GM20431 (cell line): Measurements from ENCODE around the gene RPS2.

Experiments
- in situ Hi-C: fragments of 300-500 bp; cut with MseI, MboI; formaldehyde crosslinking; loops from one replicate; pipeline ENCODE4 v1.15.0; 2020; ENCODE audit warnings: low sequenced_read_pairs; ENCODE audit not compliant: unreplicated experiment

The RPS2 gene

DNA sequence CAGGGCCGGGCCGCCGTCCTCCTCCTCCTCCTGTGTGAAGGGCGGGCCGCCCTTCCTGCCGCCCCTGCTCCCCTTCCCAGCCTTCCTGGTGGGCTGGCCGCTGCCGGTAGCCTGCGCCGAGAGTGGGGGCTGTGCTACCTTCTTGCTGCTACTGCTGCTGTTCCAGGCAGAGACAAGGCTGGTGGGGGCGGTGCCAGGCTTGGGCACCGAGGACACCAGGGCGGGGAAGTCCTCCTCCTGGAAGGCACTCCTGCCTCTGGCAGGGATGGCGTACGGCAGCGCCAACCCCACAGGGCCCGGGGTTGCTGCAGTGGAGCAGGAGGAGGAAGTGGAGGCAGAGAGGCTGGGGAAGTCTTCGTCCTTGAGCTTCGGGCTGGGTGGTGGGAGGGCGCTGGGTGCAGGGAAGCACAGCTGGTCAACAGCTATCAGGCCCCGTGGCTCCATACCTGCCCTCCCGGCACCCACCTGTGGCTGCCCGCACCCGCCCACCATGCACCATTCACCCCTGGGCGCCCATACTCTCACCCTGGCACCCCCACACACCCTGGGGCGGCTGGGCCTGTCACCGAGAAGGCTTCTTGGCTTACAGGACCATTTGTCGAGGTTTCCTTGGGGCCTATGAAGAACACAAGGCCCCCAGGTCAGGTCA lies 35.4 kb upstream of the RPS2 start:
- in situ Hi-C loops: no loop called here

- in situ Hi-C loops: no loop called here
These were observed 34.5 kb upstream of the RPS2 start for GRCh38 chr16:1998852-1999801.

DNA sequence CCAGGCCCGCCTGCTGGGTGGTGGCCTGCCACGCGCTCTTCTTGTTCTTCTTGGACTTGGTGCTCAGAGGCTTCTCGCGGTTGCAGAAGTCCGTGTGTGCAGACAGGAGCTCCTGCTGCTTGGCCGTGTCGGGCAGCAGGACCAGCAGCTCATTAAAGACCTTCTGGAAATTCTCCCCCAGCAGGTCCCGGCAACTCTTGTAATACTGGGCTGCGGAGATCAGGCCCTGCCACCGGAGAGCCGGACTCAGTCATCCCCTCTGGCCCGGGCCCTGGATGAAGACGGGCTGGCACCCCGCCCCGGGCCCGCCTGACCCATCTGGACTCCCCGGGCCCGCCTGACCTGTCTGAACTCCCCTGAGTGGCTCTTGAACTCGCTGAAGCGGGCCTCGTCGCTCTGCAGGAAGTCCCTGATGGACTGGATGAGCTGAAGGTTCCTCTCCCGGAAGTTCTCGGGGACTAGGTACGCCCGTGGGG lies 33.8 kb upstream of the RPS2 start:
- in situ Hi-C loops: no loop called here

DNA sequence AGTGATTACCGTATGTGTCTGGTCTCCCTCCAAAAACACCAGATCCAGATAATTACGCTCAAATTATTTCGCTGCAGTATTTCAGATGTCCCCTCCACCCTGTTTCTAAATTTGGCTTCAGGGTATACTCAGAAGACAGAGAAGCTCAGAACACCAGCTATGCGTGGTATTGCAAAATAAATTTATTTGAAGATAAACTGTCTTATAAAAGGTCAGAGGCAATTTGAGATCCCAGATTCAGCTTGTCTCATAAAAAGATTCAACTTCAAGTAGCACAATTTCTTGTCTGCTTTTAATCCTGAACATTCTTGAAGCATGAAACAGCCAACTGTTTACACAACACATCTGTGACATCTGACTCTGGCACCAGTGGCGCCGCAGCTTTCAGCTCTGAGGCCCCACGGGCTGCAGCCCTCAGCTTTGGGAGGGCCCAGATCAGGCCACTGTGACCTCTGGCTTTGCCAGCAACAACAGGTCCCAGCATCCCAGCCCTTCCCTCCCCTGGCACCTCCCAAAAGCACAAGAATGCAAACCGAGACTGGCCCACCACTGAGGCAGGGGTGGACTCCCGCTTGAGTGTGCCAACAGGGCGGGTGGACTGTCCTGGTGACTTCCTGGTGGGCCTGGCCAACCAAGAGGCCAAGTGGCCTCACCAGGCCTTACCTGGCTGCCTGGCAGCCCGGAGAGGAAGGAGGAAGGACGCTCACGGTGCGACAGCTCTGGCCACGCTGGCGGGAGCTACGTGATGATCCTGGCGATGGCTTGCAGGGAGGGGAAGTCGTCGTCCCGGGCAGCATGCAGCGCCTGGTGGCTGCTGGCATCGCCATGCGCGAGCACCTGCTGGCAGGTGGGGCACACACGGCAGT lies 33.1 kb upstream of the RPS2 start:
- in situ Hi-C loops: no loop called here

- in situ Hi-C loops: no loop called here
These were observed 29.1 kb upstream of the RPS2 start for GRCh38 chr16:1993731-1994131.

DNA sequence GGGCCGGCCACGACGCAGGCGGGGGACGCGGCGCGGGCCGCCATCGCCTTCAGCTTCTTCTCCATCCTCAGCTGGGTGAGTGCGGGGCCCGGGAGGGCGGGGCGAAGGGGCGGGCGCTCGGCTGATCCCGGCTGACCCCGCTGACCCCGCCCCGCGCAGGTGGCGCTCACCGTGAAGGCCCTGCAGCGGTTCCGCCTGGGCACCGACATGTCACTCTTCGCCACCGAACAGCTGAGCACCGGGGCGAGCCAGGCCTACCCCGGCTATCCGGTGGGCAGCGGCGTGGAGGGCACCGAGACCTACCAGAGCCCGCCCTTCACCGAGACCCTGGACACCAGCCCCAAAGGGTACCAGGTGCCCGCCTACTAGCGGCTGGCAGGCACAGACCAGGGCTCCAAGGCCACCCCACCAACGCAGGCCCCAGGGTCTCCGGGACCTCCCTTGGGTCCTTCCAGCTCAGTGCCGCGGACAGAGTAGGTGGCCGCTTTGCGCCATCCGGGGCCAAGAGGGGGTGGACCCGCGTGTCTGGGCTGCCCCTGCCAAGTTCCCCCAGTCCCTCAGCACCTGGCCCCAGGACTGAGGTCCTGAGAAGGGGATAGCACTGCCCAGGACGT lies 28.2 kb upstream of the RPS2 start:
- in situ Hi-C loops: no loop called here

- in situ Hi-C loops: no loop called here
These were observed 27.5 kb upstream of the RPS2 start for GRCh38 chr16:1991948-1992703.

DNA sequence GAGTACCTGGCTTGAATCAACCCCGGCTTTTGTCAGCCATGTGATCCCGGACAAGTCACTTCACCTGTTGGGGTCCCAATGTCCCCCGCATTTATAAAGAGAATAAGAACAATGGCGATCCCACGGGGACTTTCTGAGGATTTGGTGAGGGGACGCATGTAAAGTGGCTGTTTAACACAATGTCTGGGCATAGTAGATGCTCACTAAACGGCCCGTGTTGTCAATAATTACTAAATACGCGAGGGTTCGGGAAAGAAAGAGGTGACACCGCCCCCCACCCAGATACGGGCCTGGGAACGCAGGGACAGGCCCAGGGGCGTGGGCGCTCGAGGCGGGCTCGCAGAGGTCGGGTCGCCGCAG lies 26.9 kb upstream of the RPS2 start:
- in situ Hi-C loops: no loop called here

DNA sequence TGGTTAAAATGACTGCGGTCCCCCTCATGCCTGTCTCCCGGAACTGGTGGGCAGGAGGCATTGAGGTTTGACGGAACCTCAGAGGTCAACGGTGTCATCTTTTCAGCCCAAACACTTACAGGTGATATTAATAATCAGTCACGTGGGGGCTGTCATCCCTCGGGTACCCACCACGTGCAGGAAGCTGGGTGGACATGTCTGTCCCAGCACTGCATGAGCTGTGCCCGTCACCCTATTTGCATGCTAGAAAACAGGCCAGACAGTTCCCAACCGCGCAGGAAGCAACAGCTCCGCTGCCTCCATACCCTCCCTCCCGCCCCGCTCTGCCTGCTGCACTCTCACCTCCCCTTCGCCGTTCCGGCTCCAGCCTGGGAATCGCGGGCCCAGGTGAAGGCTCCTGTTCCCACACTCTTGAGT lies 26.5 kb upstream of the RPS2 start:
- in situ Hi-C loops: no loop called here

DNA sequence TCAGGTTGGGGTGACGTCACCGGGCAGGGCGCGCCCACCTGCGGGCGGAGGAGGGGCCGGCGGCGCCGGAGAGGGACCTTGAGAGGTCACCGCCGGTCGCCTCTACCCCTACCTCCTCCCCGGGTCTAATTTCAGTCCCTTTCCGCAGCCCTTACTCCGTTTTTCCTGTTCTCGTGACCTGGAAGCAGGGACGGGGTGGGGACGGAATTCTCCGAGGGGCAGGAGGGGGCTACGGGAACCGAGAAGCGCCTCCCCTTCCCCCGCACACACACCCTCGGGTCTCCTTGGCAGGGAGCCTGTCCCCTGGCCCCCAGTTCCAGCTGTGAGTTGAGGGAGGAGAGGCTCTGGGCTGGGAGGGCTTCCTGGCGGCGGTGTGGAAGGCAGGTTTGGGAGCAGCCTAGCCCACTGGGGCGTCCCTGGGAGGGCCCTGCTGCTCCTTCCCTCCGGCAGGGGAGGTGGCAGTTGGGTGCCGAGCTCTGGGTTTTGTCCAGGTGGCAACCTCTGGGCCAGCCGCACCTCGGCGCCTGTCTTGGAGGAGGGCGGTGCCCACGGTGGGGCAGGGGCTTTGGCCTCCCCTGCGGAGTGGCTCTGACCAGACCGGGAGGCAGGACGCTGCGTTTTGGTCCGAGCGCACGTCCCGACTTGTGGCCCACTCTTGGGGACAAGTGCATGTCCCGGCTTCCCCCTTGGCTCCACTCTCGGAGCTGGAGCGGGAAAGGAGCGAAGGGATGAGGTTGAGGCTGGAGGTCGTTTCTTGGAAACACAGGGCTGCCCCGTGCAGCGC lies 25.9 kb upstream of the RPS2 start:
- in situ Hi-C loops: no loop called here

DNA sequence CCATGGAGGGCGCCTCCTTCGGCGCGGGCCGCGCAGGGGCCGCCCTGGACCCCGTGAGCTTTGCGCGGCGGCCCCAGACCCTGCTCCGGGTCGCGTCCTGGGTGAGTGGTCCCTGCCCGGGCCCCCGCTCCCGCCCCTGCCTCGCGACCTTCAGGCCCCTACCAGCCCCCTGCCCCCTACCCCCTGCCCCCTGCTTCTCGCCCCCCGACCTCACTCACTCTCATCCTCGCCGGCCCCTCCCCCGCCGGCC lies 25.4 kb upstream of the RPS2 start:
- in situ Hi-C loops: no loop called here

DNA sequence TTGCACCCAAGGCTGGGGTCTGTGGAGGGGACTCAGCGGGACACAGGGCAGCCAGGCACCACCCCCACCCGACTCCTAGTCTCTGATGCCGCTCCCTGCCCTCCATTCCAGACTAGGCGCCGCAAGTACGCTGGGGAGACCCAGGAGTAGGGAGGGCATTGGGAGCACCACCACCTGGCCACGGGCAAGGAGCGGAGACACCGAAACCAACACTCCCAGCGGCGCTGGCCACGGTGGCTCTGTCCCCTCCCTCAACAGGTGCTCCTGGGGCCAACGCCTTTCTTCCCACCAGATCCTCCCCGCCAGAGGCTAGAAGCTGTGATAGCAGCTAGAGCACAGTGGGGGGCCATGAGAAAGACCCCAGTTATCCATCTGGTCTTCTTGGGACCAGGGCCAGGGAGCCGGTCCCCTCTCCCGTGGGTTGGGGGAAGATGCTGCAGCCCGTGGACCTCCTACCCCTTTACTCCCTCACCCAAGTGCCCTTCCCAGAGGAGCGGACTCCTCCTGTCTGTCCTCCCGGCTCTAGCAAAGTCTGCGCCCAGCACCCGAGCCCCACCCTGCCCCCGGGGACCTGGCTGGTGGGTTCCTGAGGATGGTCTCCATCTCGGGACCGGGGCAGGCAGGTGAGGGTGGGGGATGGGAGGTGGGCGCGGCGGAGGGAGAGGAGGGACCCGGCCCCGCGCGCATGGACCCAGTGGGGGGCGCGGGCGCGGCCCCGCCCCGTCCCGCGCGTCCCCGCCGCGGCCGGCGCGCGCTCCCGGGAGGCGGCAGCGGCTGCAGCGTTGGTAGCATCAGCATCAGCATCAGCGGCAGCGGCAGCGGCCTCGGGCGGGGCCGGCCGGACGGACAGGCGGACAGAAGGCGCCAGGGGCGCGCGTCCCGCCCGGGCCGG lies 24.8 kb upstream of the RPS2 start, which contains the start of gene SYNGR3:
Gene SYNGR3, plus strand, starts transcription at position 762 of the 892 bp plus-strand sequence. CDS start 133 bp downstream, outside the sequence.
- in situ Hi-C loops: no loop called here

DNA sequence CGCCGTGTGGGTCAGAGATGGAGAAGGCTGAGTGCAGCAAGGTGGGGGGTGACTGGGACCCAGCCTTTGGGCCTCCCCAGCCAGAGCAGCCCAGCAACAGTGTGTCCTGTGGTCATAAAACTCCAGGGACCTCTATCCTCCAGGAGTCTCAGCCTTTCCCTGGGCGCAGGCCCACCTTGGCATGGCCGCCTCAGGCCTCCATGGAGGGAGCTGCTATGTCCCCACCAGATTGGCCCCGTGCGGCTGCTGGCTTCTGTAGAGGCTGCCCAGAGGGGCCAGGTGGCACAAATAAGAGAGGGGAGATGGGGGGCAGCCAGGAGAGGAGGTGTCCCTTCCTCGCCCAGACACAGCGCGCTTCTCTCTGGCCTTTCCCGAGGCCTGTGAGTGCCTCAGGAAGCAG lies 22.6 kb upstream of the RPS2 start:
- in situ Hi-C loops: no loop called here

- in situ Hi-C loops: no loop called here
These were observed 21.0 kb upstream of the RPS2 start for GRCh38 chr16:1985466-1986150.

- in situ Hi-C loops: no loop called here
These were observed 20.0 kb upstream of the RPS2 start for GRCh38 chr16:1984347-1985225.
